ENCODE measurements around the gene NDUFV1. TPM values are rescaled to one million over a fixed set of nuclear protein-coding genes. Genes with fewer than 3 reads are reported as not detected.

NDUFV1 gene
- total and polyA plus RNA-seq, 12 donors, result 295 to 712 (median 613) TPM

- Histone ChIP-seq H3K27me3 (peaks cover 0 to 17% (median 12%) of the 10 kb centered on the region in 7 donors), H3K27ac (no peak overlapping the region), H3K4me3 (no peak overlapping the region), H3K9me3 (peaks cover 0 to 11% (median 0%) of the 10 kb centered on the region in 11 donors), H3K36me3 (no peaks in the 10 kb centered on the region), H3K4me1 (peaks cover 0 to 21% (median 0%) of the 10 kb centered on the region in 9 donors)
- WGBS, 2 donors, result 78 to 79% methylated on average over 15 of the region's 15 CpGs
- intact Hi-C loops (cut with DNase I), result loop anchor here in 2 of 10 donors (10.0 kb wide), 1 partner anchor 78 kb away; no protein-coding TSS in a partner anchor
- TF ChIP-seq CTCF (IDR thresholded peaks at IDR 0.05), result no peak
- no peak for ATAC-seq
- no peak for DNase-seq
These were observed 46.5 kb downstream of the NDUFV1 start for GRCh38 chr11:67652965-67653845.

GRCh38 chr11:67654225-67654624 is 47.5 kb downstream of the NDUFV1 start:
- no peak for ATAC-seq
- Histone ChIP-seq H3K27me3 (peaks cover 0 to 17% (median 8%) of the 10 kb centered on the region in 7 donors), H3K36me3 (no peaks in the 10 kb centered on the region), H3K9me3 (peaks cover 0 to 11% (median 0%) of the 10 kb centered on the region in 11 donors), H3K27ac (no peak overlapping the region), H3K4me3 (no peak overlapping the region), H3K4me1 (peaks cover 0 to 13% (median 0%) of the 10 kb centered on the region in 9 donors)
- TF ChIP-seq CTCF (IDR thresholded peaks at IDR 0.05), result no peak
- DNase-seq, result no peak
- 70 to 77% methylated on average over 9 of the region's 9 CpGs for WGBS, 2 donors
- intact Hi-C loops (cut with DNase I), result loop anchor here in 2 of 10 donors (10.0 kb wide), 1 partner anchor 79 kb away; no protein-coding TSS in a partner anchor

- no peak overlapping the region for H3K27ac ChIP-seq
- 92 to 94% methylated on average over 4 of the region's 4 CpGs for WGBS, 2 donors
These were observed 49.7 kb downstream of the NDUFV1 start for GRCh38 chr11:67656278-67656922.

More at GRCh38 chr11:67656278-67656922, 49.7 kb downstream of the NDUFV1 start:
- intact Hi-C loops (cut with DNase I), result loop anchor here in 5 of 10 donors (2.0 to 10.0 kb wide), 3 partner anchors 26 to 84 kb away; no protein-coding TSS in a partner anchor
- ATAC-seq, result no peak
- no peak for DNase-seq
- H3K27me3 ChIP-seq, result no peaks in the 10 kb centered on the region
- H3K36me3 ChIP-seq, result no peaks in the 10 kb centered on the region
- no peak overlapping the region for H3K4me3 ChIP-seq
- H3K4me1 ChIP-seq, result peaks cover 0 to 9% (median 0%) of the 10 kb centered on the region in 9 donors
- H3K9me3 ChIP-seq, result peaks cover 0 to 11% (median 0%) of the 10 kb centered on the region in 11 donors
- no peak for TF ChIP-seq CTCF (IDR thresholded peaks at IDR 0.05)
